Measurements from ENCODE around the gene MOSPD2. TPM values are rescaled to one million over a fixed set of nuclear protein-coding genes. Genes with fewer than 3 reads are reported as not detected.

MOSPD2 gene
- total RNA-seq, 1 experiment from 2014 or later: 6.4 TPM

DNA sequence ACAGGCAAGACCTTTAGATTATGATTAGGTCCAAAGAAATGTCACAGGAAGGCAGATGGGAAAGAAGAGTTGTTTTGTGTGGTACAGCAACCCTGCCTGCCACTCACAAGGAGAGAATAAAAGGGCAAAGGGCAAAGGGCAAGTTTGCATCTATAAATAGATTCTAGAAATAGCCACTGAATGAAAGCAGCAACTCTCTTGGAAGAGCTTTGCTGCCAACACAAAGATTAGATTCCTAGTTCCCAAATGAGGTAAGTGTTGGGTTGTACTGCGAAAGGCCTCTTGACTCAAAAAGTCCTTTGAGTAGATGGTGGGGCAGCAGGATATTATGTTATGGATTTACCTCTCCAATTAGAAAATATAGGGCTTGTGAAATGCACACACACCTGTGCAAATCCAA, 61.2 kb downstream of the MOSPD2 start:
- Mint-ChIP-seq H3K9me3 (peaks cover 56 to 60% of the 10 kb centered on the region in 2 experiments), H3K4me3 (no peak overlapping the region), H3K36me3 (ENCODE audit: insufficient read depth in 1 of 3, low read depth in 3 of 3) (0 out of 7 replicates have a peak, but pooled peaks cover 0 to 2% (median 0%) of the 10 kb centered on the region in 3 experiments), H3K4me1 (peaks cover 5 to 6% of the 10 kb centered on the region in 2 experiments; a peak in 3 of 4 replicates), H3K27me3 (ENCODE audit: low read depth) (no peaks in the 10 kb centered on the region; the same call in 1 of the 2 replicates), H3K27ac (no peak overlapping the region)
- no peak overlapping the region for H3K23ac ChIP-seq (ENCODE audit: insufficient read length, low read depth, low read length)
- H3K23me2 ChIP-seq (ENCODE audit: insufficient read length, low read depth, low read length, poor library complexity, severe bottlenecking): no peaks in the 10 kb centered on the region
- H4K20me1 ChIP-seq (ENCODE audit: control insufficient read depth, insufficient read depth, insufficient read length): no peaks in the 10 kb centered on the region
- H4K5ac ChIP-seq (ENCODE audit: insufficient read length, low read depth, low read length): no peak overlapping the region
- H3K79me1 ChIP-seq (ENCODE audit: insufficient read depth, low read depth, low read length, poor library complexity, severe bottlenecking): no peaks in the 10 kb centered on the region
- H4K91ac ChIP-seq (ENCODE audit: insufficient read length, low read depth, low read length): no peak overlapping the region
- H2BK20ac ChIP-seq (ENCODE audit: low read depth, low read length, poor library complexity, severe bottlenecking): no peak overlapping the region
- H2AFZ ChIP-seq (ENCODE audit: low read length): no peak overlapping the region
- DNase-seq: no peak
- TF ChIP-seq, protein P1, sequence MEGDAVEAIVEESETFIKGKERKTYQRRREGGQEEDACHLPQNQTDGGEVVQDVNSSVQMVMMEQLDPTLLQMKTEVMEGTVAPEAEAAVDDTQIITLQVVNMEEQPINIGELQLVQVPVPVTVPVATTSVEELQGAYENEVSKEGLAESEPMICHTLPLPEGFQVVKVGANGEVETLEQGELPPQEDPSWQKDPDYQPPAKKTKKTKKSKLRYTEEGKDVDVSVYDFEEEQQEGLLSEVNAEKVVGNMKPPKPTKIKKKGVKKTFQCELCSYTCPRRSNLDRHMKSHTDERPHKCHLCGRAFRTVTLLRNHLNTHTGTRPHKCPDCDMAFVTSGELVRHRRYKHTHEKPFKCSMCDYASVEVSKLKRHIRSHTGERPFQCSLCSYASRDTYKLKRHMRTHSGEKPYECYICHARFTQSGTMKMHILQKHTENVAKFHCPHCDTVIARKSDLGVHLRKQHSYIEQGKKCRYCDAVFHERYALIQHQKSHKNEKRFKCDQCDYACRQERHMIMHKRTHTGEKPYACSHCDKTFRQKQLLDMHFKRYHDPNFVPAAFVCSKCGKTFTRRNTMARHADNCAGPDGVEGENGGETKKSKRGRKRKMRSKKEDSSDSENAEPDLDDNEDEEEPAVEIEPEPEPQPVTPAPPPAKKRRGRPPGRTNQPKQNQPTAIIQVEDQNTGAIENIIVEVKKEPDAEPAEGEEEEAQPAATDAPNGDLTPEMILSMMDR (conservative IDR thresholded peaks at IDR 0.05): no peak
- H3K27me3 ChIP-seq (ENCODE audit: insufficient read depth, low read length): no peaks in the 10 kb centered on the region
- no peak overlapping the region for H2BK120ac ChIP-seq (ENCODE audit: low read depth, low read length, poor library complexity, severe bottlenecking)
- no peak overlapping the region for H2BK12ac ChIP-seq (ENCODE audit: insufficient read length, low read depth, low read length)
- H3K9ac ChIP-seq (ENCODE audit: extremely low read depth, insufficient read length, low read length): no peak overlapping the region
- no peak overlapping the region for H2BK5ac ChIP-seq (ENCODE audit: insufficient read length, low read length)
- H3K4ac ChIP-seq (ENCODE audit: low read depth, low read length): no peak overlapping the region
- H3K56ac ChIP-seq (ENCODE audit: insufficient read length, low read depth, low read length): no peak overlapping the region
- no peak overlapping the region for H3K27ac ChIP-seq (ENCODE audit: insufficient read length, low read depth, low read length)
- no peak overlapping the region for H4K8ac ChIP-seq (replicated peaks; ENCODE audit: insufficient read length, low read depth, low read length)
- no peaks in the 10 kb centered on the region for H3K9me3 ChIP-seq (ENCODE audit: control insufficient read depth, low read depth, low read length)
- no peak overlapping the region for H3K18ac ChIP-seq (ENCODE audit: insufficient read length, low read depth, low read length)
- H3K14ac ChIP-seq (ENCODE audit: insufficient read depth, low read length): no peak overlapping the region
- H2BK15ac ChIP-seq (ENCODE audit: low read depth, low read length): no peak overlapping the region
- H2AK5ac ChIP-seq (ENCODE audit: insufficient read length, low read length): no peak overlapping the region
- no peak overlapping the region for H3T11ph ChIP-seq (ENCODE audit: low read length)
- H3K4me2 ChIP-seq (ENCODE audit: insufficient read depth, insufficient read length, low read length): no peak overlapping the region
- WGBS (ENCODE audit: extremely low coverage, insufficient read length, low lambda C conversion rate): no CpG with 5 or more reads among the region's 1 CpG
- H3K4me1 ChIP-seq (ENCODE audit: insufficient read depth, low read length): no peaks in the 10 kb centered on the region
- H3K79me2 ChIP-seq (ENCODE audit: insufficient read depth, low read length): no peaks in the 10 kb centered on the region

Measured in H9 (cell line).